ENCODE measurements around the gene KPNA5.

KPNA5 gene

GRCh38 chr6:116764629-116764960 lies 83.6 kb downstream of the KPNA5 start:
- FAIRE-seq (no peak), DNase-seq (ENCODE audit: insufficient read length) (no peak)
- TF ChIP-seq POLR2A (IDR thresholded peaks at IDR 0.05; ENCODE audit: low read depth, low read length) (no peak), TAF1 (IDR thresholded peaks at IDR 0.05; ENCODE audit: borderline replicate concordance, low read depth, low read length) (no peak), POLR2AphosphoS5 (IDR thresholded peaks at IDR 0.05; ENCODE audit: low read depth, low read length) (no peak)

GRCh38 chr6:116764961-116765841 lies 84.2 kb downstream of the KPNA5 start, which contains the start of gene FAM162B:
TSS of gene FAM162B (minus strand) at chr6:116765719. CDS start at chr6:116765576, 143 bp downstream.
- TF ChIP-seq POLR2A (IDR thresholded peaks at IDR 0.05; ENCODE audit: low read depth, low read length) (no peak), TAF1 (IDR thresholded peaks at IDR 0.05; ENCODE audit: borderline replicate concordance, low read depth, low read length) (no peak), POLR2AphosphoS5 (IDR thresholded peaks at IDR 0.05; ENCODE audit: low read depth, low read length) (no peak)
- DNase-seq (ENCODE audit: insufficient read length) (peak; percentile 22), FAIRE-seq (no peak)

GRCh38 chr6:116766506-116767176 lies 85.6 kb downstream of the KPNA5 start:
- TF ChIP-seq POLR2A (IDR thresholded peaks at IDR 0.05; ENCODE audit: low read depth, low read length) (no peak), TAF1 (IDR thresholded peaks at IDR 0.05; ENCODE audit: borderline replicate concordance, low read depth, low read length) (no peak), POLR2AphosphoS5 (IDR thresholded peaks at IDR 0.05; ENCODE audit: low read depth, low read length) (no peak)

GRCh38 chr6:116767715-116768114 lies 86.7 kb downstream of the KPNA5 start:
- DNase-seq (ENCODE audit: insufficient read length) (no peak), FAIRE-seq (no peak)
- TF ChIP-seq POLR2AphosphoS5 (IDR thresholded peaks at IDR 0.05; ENCODE audit: low read depth, low read length), result no peak
- TF ChIP-seq POLR2A (IDR thresholded peaks at IDR 0.05; ENCODE audit: low read depth, low read length), result no peak
- no peak for TF ChIP-seq TAF1 (IDR thresholded peaks at IDR 0.05; ENCODE audit: borderline replicate concordance, low read depth, low read length)

More at GRCh38 chr6:116766506-116767176, 85.6 kb downstream of the KPNA5 start:
- DNase-seq (ENCODE audit: insufficient read length) (no peak), FAIRE-seq (no peak)

- FAIRE-seq, result no peak
- no peak for DNase-seq (ENCODE audit: insufficient read length)
- TF ChIP-seq TAF1 (IDR thresholded peaks at IDR 0.05; ENCODE audit: borderline replicate concordance, low read depth, low read length), result no peak
- no peak for TF ChIP-seq POLR2AphosphoS5 (IDR thresholded peaks at IDR 0.05; ENCODE audit: low read depth, low read length)
- TF ChIP-seq POLR2A (IDR thresholded peaks at IDR 0.05; ENCODE audit: low read depth, low read length), result no peak
Observed at GRCh38 chr6:116772450-116772849, 91.4 kb downstream of the KPNA5 start.

- no peak for TF ChIP-seq POLR2AphosphoS5 (IDR thresholded peaks at IDR 0.05; ENCODE audit: low read depth, low read length)
- no peak for TF ChIP-seq POLR2A (IDR thresholded peaks at IDR 0.05; ENCODE audit: low read depth, low read length)
- no peak for FAIRE-seq
- no peak for DNase-seq (ENCODE audit: insufficient read length)
Observed at GRCh38 chr6:116773886-116774285, 92.9 kb downstream of the KPNA5 start.

GRCh38 chr6:116779573-116780164 lies 98.7 kb downstream of the KPNA5 start:
- DNase-seq (ENCODE audit: insufficient read length), result no peak
- TF ChIP-seq POLR2A (IDR thresholded peaks at IDR 0.05; ENCODE audit: low read depth, low read length) (no peak), TAF1 (IDR thresholded peaks at IDR 0.05; ENCODE audit: borderline replicate concordance, low read depth, low read length) (no peak), POLR2AphosphoS5 (IDR thresholded peaks at IDR 0.05; ENCODE audit: low read depth, low read length) (no peak)
- FAIRE-seq, result peak; percentile 30

GRCh38 chr6:116783852-116784251 lies 102.8 kb downstream of the KPNA5 start:
- DNase-seq (ENCODE audit: insufficient read length) (no peak), FAIRE-seq (no peak)
- TF ChIP-seq POLR2A (IDR thresholded peaks at IDR 0.05; ENCODE audit: low read depth, low read length), result no peak
- TF ChIP-seq TAF1 (IDR thresholded peaks at IDR 0.05; ENCODE audit: borderline replicate concordance, low read depth, low read length), result no peak
- no peak for TF ChIP-seq POLR2AphosphoS5 (IDR thresholded peaks at IDR 0.05; ENCODE audit: low read depth, low read length)
